GM20431 (cell line): ENCODE measurements around the gene BCR.

Source experiments
- in situ Hi-C: fragments of 300-500 bp; cut with MseI, MboI; formaldehyde crosslinking; loops from one replicate; pipeline ENCODE4 v1.15.0; 2020; ENCODE audit warnings: low sequenced_read_pairs; ENCODE audit not compliant: unreplicated experiment

BCR gene

GRCh38 chr22:23237841-23238240 lies 57.5 kb downstream of the BCR start:
- in situ Hi-C loops = no loop called here

GRCh38 chr22:23238707-23239106 lies 58.4 kb downstream of the BCR start:
- in situ Hi-C loops = no loop called here

DNA sequence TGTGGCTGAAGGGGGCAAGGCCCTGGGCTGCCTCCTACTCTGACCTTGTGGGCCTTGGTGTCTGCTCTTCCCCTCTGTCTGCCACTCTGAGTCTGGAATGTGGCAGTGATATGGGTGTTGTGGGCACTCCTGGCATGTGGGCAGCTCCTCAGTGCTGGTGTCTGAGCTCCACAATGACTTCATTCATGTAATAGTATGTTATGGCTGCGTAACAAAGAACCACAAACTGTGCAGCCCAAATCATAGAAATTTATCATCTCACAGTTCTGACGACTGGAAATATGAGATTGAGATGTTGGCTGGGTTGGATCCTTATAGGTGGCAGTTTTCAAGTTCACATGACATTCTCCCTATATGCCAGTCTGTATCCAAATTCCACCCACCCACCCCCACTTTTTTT lies 59.1 kb downstream of the BCR start:
- in situ Hi-C loops = no loop called here

GRCh38 chr22:23240639-23241389 lies 60.5 kb downstream of the BCR start:
- in situ Hi-C loops = no loop called here

- in situ Hi-C loops = no loop called here
Observed at GRCh38 chr22:23241562-23242472, 61.5 kb downstream of the BCR start.

GRCh38 chr22:23242473-23243001 lies 62.2 kb downstream of the BCR start:
- in situ Hi-C loops = no loop called here

DNA sequence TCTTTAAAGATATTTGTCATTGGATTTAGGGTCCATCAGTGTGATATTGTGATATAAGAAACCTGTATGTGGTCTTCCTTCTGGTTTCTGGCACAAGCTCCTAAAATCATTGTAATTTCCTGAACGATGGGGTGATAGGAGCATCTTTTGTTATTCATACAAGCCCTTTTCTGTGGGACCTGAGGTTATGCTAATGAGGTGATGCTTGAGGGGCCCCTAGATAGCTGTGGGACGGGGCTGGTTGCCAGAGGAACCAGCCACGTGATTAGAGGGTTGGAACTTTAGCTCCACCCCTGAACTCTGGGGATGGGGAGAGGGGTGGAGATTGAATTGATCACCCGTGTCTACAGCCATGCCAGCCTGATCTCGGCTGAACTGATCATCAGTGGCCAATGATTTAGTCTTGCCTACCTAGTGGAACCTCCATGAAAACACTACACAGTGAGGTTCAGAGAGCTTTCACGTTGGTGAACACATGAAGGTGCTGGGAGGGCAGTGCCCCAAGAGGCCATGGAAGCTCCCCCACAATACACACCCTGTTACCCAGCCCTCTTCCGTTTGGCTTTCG lies 62.8 kb downstream of the BCR start:
- in situ Hi-C loops = no loop called here

GRCh38 chr22:23243859-23244689 lies 63.8 kb downstream of the BCR start:
- in situ Hi-C loops = no loop called here

DNA sequence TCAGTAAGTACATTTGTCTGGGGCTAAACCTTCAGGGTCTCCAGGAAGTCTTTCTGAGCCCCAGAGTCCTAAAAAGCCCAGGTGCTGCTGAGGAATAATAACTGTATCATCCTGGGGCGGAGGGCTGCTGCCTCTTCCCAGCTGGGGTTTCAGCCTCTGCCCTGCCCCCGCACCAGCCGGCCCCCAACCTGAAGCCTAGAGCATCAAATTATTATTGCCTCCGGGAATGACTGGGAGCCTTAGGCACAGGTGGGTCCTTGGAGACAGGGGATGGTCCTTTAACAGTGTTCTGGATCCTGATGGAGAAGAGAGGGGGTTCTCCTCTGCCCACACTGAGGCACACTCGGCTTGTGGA lies 64.4 kb downstream of the BCR start:
- in situ Hi-C loops = no loop called here

DNA sequence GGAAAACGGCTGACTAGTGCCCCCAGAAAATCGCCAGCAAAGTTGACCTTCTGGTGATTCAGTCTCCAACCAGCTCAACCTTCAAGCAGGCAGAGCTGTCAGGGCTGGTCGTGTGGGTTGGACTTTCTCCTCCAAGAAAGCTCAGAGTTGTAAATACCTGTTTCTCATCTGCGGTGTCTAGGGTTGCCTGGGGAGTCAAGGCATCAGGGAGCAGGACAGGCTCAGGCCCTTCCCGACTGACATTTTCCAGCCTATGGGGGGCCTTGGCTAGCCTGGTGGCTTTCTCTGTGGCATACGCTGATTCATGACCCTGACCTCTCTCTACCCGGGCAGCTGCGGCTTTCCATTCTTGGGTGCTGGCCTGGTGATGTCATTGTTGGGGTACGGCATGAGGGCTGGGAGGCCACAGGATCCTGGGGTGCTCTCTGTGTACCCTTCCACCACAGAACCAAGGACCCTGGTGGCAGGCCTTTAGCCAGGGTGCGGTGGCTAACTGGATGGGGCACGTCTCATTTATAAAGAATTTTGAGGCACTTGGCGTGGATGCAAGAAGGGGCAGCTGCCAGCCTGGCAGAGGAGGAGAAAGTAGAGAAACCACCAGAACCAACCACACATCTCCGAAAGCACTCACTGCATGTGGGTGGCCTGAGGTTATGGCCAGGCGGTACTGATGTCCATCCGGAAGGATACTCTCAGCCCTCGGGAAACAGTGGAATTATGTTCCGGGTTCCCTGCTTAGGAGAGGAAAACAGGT lies 64.9 kb downstream of the BCR start:
- in situ Hi-C loops = no loop called here

DNA sequence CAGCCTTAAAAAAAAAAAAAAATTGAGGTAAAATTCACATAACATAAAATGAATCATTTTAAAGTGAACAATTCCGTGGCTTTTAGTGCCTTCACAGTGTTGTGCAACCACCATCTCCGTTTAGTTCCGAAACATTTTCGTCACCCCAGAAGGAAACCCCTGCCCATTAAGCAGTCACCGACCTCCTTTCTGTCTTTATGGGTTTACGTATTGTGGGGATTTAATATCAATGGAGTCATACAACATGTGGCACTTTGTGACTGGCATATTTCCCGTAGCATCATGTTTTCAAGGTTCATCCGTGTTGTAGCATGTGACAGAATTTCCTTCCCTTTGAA lies 65.5 kb downstream of the BCR start:
- in situ Hi-C loops = no loop called here

GRCh38 chr22:23246982-23247766 lies 66.9 kb downstream of the BCR start:
- in situ Hi-C loops = no loop called here

GRCh38 chr22:23248583-23248982 lies 68.3 kb downstream of the BCR start:
- in situ Hi-C loops = no loop called here

DNA sequence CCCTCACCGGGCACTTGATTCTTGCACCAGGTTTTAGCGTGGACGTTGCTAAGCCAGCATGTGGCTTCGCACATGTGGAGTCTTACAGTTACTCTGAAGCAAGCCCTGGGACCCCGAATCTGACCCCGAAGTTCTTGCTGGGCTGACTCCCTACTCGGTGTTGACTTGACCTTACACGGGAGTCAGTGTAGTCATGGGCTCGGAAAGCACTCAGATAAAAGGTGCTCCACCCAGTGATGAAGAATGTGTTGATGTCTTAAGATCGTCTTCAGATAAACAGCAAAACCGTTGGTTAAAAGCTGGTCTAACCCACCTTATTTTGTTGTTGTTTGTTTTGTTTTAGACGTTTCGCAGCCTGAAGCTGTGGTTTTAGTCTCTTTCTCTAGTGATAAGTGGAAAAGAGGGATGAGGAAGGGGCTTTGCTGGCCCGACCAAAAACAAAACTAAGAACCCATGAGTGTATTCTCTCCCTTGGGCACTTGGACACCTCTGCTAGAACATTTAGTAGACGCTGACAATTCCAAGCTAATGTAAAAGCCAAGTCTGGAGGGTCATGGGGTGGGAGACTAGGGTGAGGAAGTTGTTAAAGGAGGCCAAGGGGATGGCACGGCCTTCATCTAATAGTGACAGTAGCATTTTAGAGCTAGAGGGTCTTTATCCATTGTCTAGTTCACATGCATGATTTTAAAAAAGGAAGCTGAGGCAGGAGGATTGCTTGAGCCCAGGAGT lies 69.9 kb downstream of the BCR start:
- in situ Hi-C loops = no loop called here

GRCh38 chr22:23250785-23251363 lies 70.6 kb downstream of the BCR start:
- in situ Hi-C loops = no loop called here

DNA sequence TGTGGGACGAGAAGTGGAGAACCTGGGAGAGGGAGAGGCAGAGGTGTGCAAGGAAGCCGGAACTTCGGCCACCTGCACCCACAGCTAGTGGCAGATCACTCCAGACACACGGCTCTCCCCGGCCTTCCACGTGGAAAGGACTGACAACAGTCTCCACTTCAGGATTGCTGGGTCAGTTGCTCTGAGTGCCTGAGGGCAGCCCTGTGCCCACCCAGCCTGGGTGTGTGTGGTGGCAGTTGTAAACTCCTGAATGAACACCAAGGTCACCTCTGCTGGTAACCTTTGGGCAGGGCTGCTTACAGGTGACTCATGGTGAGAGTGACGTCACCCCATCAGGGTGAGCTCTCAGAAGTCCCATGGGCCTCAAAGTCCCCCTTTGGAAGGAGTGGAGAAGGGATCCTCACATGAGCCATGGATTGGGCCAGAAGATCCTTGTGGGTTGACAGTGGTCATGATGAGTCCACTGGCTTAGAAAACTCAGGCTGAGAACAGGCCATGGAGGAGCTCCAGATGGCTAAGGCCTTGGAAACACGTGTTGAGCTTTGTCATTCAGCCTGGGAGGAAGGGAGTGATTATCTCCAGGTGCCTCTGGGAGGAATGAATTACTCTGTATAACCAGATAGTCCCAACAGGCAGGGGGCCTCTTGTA lies 71.3 kb downstream of the BCR start:
- in situ Hi-C loops = no loop called here

DNA sequence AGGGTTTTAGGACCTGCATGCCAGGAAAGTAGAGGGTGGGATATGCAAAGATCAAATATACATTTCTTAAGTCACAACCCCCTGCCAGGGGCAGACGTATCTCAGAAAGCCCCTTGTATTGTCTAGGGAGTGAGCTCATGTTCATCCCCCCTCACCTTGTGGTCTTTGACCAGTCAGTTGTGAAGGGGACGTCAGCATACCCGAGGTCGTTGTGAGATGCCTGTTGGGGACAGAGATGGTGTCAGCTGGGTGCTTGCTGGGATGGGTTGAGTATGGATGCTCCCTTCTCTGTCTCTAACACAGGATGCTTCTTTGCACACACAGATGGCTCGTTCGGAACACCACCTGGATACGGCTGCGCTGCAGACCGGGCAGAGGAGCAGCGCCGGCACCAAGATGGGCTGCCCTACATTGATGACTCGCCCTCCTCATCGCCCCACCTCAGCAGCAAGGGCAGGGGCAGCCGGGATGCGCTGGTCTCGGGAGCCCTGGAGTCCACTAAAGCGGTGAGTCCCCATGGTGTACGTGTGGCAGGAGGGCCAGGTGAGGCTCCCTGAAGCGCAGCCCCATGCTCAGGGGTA lies 73.3 kb downstream of the BCR start:
- in situ Hi-C loops = no loop called here
